EL (cell line): ENCODE data around the gene ATG7.
"Not testable (repeated sequence)": the region's sequence is repeated elsewhere in the genome, so short reads cannot be mapped to it uniquely, and the experiment has no call there.

Experiments used
- DNase-seq: peaks from one replicate; pipeline ENCODE4 v3.0.0-alpha.2; 2016

The ATG7 gene

GRCh38 chr3:11391174-11391879 lies 119.1 kb downstream of the ATG7 start:
- DNase-seq, result no peak

GRCh38 chr3:11392014-11392859 lies 120.0 kb downstream of the ATG7 start:
- peak; percentile 81 for DNase-seq

- no peak for DNase-seq
Observed at GRCh38 chr3:11392860-11393114, 120.6 kb downstream of the ATG7 start.

GRCh38 chr3:11393401-11393800 lies 121.2 kb downstream of the ATG7 start:
- DNase-seq, result no peak

GRCh38 chr3:11394392-11394791 lies 122.2 kb downstream of the ATG7 start:
- no peak for DNase-seq

GRCh38 chr3:11400213-11400612 lies 128.0 kb downstream of the ATG7 start:
- DNase-seq, result no peak

- no peak for DNase-seq
Observed at GRCh38 chr3:11401434-11401833, 129.2 kb downstream of the ATG7 start.

- DNase-seq, result no peak
Observed at GRCh38 chr3:11405323-11405722, 133.1 kb downstream of the ATG7 start.

- DNase-seq, result no peak
Observed at GRCh38 chr3:11407644-11408043, 135.4 kb downstream of the ATG7 start.

GRCh38 chr3:11408324-11408859 lies 136.2 kb downstream of the ATG7 start:
- DNase-seq, result not testable (repeated sequence)

GRCh38 chr3:11410564-11410963 lies 138.4 kb downstream of the ATG7 start:
- DNase-seq, result no peak

- DNase-seq, result no peak
Observed at GRCh38 chr3:11411956-11412355, 139.8 kb downstream of the ATG7 start.

GRCh38 chr3:11413071-11413470 lies 140.9 kb downstream of the ATG7 start:
- DNase-seq, result no peak

GRCh38 chr3:11415099-11415498 lies 142.9 kb downstream of the ATG7 start:
- DNase-seq, result no peak

- DNase-seq, result no peak
Observed at GRCh38 chr3:11420066-11420465, 147.9 kb downstream of the ATG7 start.

GRCh38 chr3:11422291-11422690 lies 150.1 kb downstream of the ATG7 start:
- DNase-seq, result no peak

GRCh38 chr3:11423868-11424267 lies 151.7 kb downstream of the ATG7 start:
- DNase-seq, result no peak

- DNase-seq, result no peak
Observed at GRCh38 chr3:11424277-11424676, 152.1 kb downstream of the ATG7 start.

- DNase-seq, result no peak
Observed at GRCh38 chr3:11430207-11430606, 158.0 kb downstream of the ATG7 start.

- no peak for DNase-seq
Observed at GRCh38 chr3:11430624-11431023, 158.4 kb downstream of the ATG7 start.

GRCh38 chr3:11431319-11431718 lies 159.1 kb downstream of the ATG7 start:
- no peak for DNase-seq

GRCh38 chr3:11434017-11434526 lies 161.9 kb downstream of the ATG7 start:
- peak; percentile 72 for DNase-seq

- no peak for DNase-seq
Observed at GRCh38 chr3:11434563-11435096, 162.4 kb downstream of the ATG7 start.
